Measurements from ENCODE around the gene IFNGR2. TPM values are rescaled to one million over a fixed set of nuclear protein-coding genes. Genes with fewer than 3 reads are reported as not detected.
"Not testable (repeated sequence)": the region's sequence is repeated elsewhere in the genome, so short reads cannot be mapped to it uniquely, and the experiment has no call there.

The IFNGR2 gene
- total RNA-seq, 1 donor from 2014 or later = 58.3 TPM

DNA sequence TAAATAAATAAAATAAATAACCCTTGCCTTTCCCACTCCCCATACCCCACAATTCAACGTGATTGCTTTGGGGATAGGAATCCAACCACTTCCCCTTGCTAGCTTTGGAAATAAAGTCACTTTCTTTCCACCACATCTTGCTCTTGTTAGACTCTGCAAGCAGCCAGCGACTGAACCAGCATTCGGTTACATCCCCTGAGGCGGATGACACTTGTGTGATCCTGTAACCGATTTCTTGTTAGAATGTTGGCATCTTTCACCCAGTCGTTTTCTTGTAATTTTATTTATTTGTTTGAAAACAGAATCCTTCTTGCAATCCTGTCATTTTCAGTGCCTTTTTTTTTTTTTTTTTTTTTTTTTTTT lies 1.6 kb upstream of the IFNGR2 start:
- TF ChIP-seq, protein P1, sequence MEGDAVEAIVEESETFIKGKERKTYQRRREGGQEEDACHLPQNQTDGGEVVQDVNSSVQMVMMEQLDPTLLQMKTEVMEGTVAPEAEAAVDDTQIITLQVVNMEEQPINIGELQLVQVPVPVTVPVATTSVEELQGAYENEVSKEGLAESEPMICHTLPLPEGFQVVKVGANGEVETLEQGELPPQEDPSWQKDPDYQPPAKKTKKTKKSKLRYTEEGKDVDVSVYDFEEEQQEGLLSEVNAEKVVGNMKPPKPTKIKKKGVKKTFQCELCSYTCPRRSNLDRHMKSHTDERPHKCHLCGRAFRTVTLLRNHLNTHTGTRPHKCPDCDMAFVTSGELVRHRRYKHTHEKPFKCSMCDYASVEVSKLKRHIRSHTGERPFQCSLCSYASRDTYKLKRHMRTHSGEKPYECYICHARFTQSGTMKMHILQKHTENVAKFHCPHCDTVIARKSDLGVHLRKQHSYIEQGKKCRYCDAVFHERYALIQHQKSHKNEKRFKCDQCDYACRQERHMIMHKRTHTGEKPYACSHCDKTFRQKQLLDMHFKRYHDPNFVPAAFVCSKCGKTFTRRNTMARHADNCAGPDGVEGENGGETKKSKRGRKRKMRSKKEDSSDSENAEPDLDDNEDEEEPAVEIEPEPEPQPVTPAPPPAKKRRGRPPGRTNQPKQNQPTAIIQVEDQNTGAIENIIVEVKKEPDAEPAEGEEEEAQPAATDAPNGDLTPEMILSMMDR (IDR thresholded peaks at IDR 0.05) = no peak
- Mint-ChIP-seq H3K4me1 (ENCODE audit: low read depth) (peaks cover 63% of the 10 kb centered on the region), H3K27me3 (ENCODE audit: low read depth) (no peaks in the 10 kb centered on the region), H3K27ac (ENCODE audit: unreplicated experiment) (no peak overlapping the region), H3K4me3 (ENCODE audit: unreplicated experiment) (no peak overlapping the region), H3K9me3 (ENCODE audit: low read depth) (no peaks in the 10 kb centered on the region), H3K36me3 (ENCODE audit: low read depth) (peaks cover 2% of the 10 kb centered on the region)
- DNase-seq (ENCODE audit: low spot score) = no peak

DNA sequence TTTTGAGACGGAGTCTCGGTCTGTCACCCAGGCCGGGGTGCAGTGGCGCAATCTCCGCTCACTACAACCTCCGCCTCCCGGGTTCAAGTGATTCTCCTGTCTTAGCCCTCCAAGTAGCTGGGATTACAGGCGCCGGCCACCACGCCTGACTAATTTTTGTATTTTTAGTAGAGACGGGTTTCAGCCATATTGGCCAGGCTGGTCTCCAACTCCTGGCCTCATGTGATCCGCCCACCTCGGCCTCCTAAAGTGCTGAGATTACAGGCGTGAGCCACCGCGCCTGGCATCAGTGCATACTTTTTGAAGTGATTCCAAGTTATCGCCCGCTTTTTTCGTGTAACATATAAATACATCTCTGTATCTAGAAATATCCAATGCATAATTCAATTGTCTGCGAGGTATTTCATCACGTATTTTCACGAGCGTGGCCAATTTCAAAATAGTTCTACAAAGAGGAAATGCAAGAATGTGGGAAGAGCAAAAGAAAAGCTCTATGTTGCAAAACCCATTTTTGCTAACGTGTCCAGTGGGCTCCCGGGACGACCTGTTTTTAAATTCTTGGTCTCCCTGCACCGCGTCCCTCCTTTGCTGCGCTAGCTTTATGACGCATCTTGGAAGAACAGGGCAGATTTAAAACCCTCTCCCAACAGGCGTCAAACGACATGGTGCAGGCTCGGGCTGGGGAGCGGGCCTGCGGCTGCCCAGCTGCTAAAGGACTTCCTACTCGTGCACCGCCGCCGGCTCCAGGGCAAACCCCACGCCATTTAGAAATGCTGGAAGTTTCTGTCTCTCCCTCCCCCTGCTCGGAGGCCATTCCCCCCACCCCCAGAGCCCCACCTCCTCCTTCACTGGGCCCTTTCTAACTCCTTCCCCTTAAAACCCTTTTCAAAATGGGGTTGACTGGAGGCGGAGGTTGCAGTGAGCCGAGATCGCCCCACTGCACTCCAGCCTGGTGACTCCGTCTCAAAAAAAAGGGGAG lies 923 bp upstream of the IFNGR2 start:
- no peaks in the 10 kb centered on the region for H3K9me3 Mint-ChIP-seq (ENCODE audit: low read depth)
- H3K27ac Mint-ChIP-seq (ENCODE audit: unreplicated experiment) = peak overlapping the region; percentile 17
- DNase-seq (ENCODE audit: low spot score) = no peak
- TF ChIP-seq, protein P1 (IDR thresholded peaks at IDR 0.05) = no peak
- H3K4me1 Mint-ChIP-seq (ENCODE audit: low read depth) = peaks cover 60% of the 10 kb centered on the region
- no peaks in the 10 kb centered on the region for H3K27me3 Mint-ChIP-seq (ENCODE audit: low read depth)
- H3K4me3 Mint-ChIP-seq (ENCODE audit: unreplicated experiment) = peak overlapping the region; percentile 66
- H3K36me3 Mint-ChIP-seq (ENCODE audit: low read depth) = peaks cover 2% of the 10 kb centered on the region

DNA sequence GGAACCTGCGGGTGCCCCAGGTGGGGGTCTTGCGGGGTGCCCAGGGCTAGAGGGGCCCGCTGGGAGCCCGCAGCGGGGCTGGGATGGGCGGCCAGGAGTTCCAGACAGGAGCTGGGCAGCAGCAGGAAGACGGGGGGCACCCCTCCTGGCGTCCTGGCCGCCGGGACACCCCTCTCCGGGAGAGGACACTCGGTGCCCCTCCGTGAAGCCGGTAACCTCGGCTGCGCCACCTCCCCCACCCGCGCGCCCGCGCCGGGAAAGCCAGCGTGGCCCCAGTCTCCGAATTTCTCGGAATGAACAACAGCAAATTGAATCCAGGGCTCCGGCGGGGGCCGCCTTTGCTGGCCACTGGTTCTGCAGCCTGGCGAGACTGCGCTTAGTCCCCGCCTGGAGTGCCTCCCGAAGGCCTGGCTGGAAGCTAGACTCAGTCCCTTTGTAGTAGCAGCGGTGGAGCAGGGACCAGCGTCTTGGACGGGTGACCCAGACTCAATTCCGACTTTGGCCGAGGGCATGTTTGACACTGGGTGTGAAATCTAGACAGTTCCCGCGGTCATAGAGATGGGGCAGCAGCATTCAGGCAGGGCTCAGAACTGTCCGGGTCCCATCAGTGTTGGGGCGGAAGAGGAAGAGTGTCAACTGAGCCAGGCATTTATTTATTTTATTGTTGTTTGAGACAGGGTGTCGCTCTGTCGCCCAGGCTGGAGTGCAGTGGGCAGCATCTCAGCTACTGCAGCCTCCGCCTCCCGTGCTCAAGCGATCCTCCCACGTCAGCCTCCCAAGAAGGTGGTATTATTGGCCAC lies 773 bp downstream of the IFNGR2 start:
- Mint-ChIP-seq H3K27me3 (ENCODE audit: low read depth) (no peaks in the 10 kb centered on the region), H3K4me3 (ENCODE audit: unreplicated experiment) (peak overlapping the region; percentile 93), H3K36me3 (ENCODE audit: low read depth) (peaks cover 2% of the 10 kb centered on the region), H3K27ac (ENCODE audit: unreplicated experiment) (peak overlapping the region; percentile 92), H3K4me1 (ENCODE audit: low read depth) (peaks cover 50% of the 10 kb centered on the region), H3K9me3 (ENCODE audit: low read depth) (no peaks in the 10 kb centered on the region)
- TF ChIP-seq, protein P1 (IDR thresholded peaks at IDR 0.05) = peak; percentile 16
- no peak for DNase-seq (ENCODE audit: low spot score)

- Mint-ChIP-seq H3K27ac (ENCODE audit: unreplicated experiment) (no peak overlapping the region), H3K4me3 (ENCODE audit: unreplicated experiment) (no peak overlapping the region), H3K36me3 (ENCODE audit: low read depth) (peaks cover 2% of the 10 kb centered on the region), H3K27me3 (ENCODE audit: low read depth) (no peaks in the 10 kb centered on the region), H3K4me1 (ENCODE audit: low read depth) (peaks cover 40% of the 10 kb centered on the region), H3K9me3 (ENCODE audit: low read depth) (no peaks in the 10 kb centered on the region)
- DNase-seq (ENCODE audit: low spot score) = no peak
- TF ChIP-seq, protein P1 (IDR thresholded peaks at IDR 0.05) = no peak
Observed at GRCh38 chr21:33406493-33406892, 3.3 kb downstream of the IFNGR2 start.

DNA sequence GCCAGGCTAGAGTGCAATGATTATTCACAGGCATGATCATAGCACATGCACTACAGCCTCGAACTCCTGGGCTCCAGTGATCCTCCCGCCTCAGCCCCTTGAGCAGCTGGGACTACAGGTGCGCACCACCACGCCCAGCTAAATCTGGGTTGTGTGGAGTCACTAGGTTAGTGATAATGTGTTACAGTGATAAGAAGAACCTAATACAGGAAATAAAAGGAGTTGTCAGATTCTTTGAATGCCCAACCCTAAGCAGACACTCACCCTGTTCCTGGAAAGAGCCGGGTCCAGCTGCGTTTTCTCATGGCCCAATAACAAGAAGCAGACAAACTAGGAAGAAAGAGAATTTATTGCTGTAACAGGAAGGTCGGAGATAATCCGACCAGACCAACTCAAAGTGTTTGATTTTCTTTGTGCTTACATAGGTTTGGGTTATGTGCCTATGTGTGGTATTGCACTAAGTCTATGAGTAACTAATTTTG lies 8.8 kb downstream of the IFNGR2 start:
- Mint-ChIP-seq H3K27me3 (ENCODE audit: low read depth) (no peaks in the 10 kb centered on the region), H3K36me3 (ENCODE audit: low read depth) (peaks cover 2% of the 10 kb centered on the region), H3K4me3 (ENCODE audit: unreplicated experiment) (no peak overlapping the region), H3K4me1 (ENCODE audit: low read depth) (peaks cover 27% of the 10 kb centered on the region), H3K9me3 (ENCODE audit: low read depth) (no peaks in the 10 kb centered on the region), H3K27ac (ENCODE audit: unreplicated experiment) (no peak overlapping the region)
- TF ChIP-seq, protein P1 (IDR thresholded peaks at IDR 0.05) = no peak
- no peak for DNase-seq (ENCODE audit: low spot score)

GRCh38 chr21:33412439-33412831 lies 9.2 kb downstream of the IFNGR2 start:
- H3K27ac Mint-ChIP-seq (ENCODE audit: unreplicated experiment); H3K4me3 Mint-ChIP-seq (ENCODE audit: unreplicated experiment); DNase-seq (ENCODE audit: low spot score); H3K27me3 Mint-ChIP-seq (ENCODE audit: low read depth); H3K9me3 Mint-ChIP-seq (ENCODE audit: low read depth); H3K36me3 Mint-ChIP-seq (ENCODE audit: low read depth): not testable (repeated sequence)
- peaks cover 26% of the 10 kb centered on the region for H3K4me1 Mint-ChIP-seq (ENCODE audit: low read depth)

All from chondrocyte (in vitro differentiated cells).